Mesendoderm (in vitro differentiated cells): ENCODE results near the gene GLRX.

Experiments
- DNase-seq: peaks from one replicate; pipeline ENCODE4 v3.0.0; 2013
- H2AK5ac ChIP-seq: 2 replicates; pipeline ENCODE4 v1.6.1; 2013; ENCODE audit warnings: low read length, inconsistent platforms
- H2BK120ac ChIP-seq: 2 replicates; pipeline ENCODE4 v1.6.1; 2013; ENCODE audit warnings: low read depth, mild to moderate bottlenecking, low read length, moderate library complexity, mixed read lengths
- H2BK15ac ChIP-seq: replicated peaks from 2 replicates; pipeline ENCODE4 v1.6.1; 2013; ENCODE audit warnings: low read depth, mild to moderate bottlenecking, moderate library complexity
- H2BK5ac ChIP-seq: 2 replicates; pipeline ENCODE4 v1.6.1; 2013; ENCODE audit warnings: low read length, inconsistent platforms
- H3K18ac ChIP-seq: 2 replicates; pipeline ENCODE4 v1.6.1; 2013; ENCODE audit warnings: mild to moderate bottlenecking, low read length, mixed read lengths
- H3K23ac ChIP-seq: one replicate; pipeline ENCODE4 v1.6.1; 2013; ENCODE audit warnings: low read length
- H3K27ac ChIP-seq: 2 replicates; pipeline ENCODE4 v1.5.1; 2013; ENCODE audit warnings: low read depth, mild to moderate bottlenecking, inconsistent platforms, low read length, moderate library complexity
- H3K27me3 ChIP-seq: 2 replicates; pipeline ENCODE4 v1.6.1; 2013; ENCODE audit warnings: low read length, control low read depth, mild to moderate bottlenecking, inconsistent platforms; ENCODE audit not compliant: insufficient read depth, poor library complexity
- H3K36me3 ChIP-seq: 2 replicates; pipeline ENCODE4 v1.6.1; 2013; ENCODE audit warnings: low read length, inconsistent platforms; ENCODE audit not compliant: control insufficient read depth, insufficient read depth
- H3K4ac ChIP-seq: one replicate; pipeline ENCODE4 v1.6.1; 2013; ENCODE audit warnings: low read depth, mild to moderate bottlenecking, low read length, moderate library complexity
- H3K4me1 ChIP-seq: 2 replicates; pipeline ENCODE4 v1.6.1; 2013; ENCODE audit warnings: low read depth, low read length, inconsistent platforms; ENCODE audit not compliant: control insufficient read depth
- H3K4me2 ChIP-seq: 2 replicates; pipeline ENCODE4 v1.6.1; 2013; ENCODE audit warnings: low read length
- H3K4me3 ChIP-seq: 2 replicates; pipeline ENCODE4 v1.5.1; 2013; ENCODE audit warnings: mild to moderate bottlenecking, low read length
- H3K56ac ChIP-seq: one replicate; pipeline ENCODE4 v1.6.1; 2013; ENCODE audit warnings: low read length
- H3K79me1 ChIP-seq: 2 replicates; pipeline ENCODE4 v1.6.1; 2013; ENCODE audit warnings: low read length, inconsistent platforms
- H3K79me2 ChIP-seq: 2 replicates; pipeline ENCODE4 v1.6.1; 2013; ENCODE audit warnings: mild to moderate bottlenecking, low read length; ENCODE audit not compliant: control insufficient read depth, insufficient read depth
- H3K9ac ChIP-seq: 2 replicates; pipeline ENCODE4 v1.6.1; 2013; ENCODE audit warnings: low read length, inconsistent platforms
- H4K5ac ChIP-seq: one replicate; pipeline ENCODE4 v1.6.1; 2013; ENCODE audit warnings: low read length
- H4K8ac ChIP-seq: one replicate; pipeline ENCODE4 v1.6.1; 2013; ENCODE audit warnings: low read depth, mild to moderate bottlenecking, control low read depth, low read length, moderate library complexity
- WGBS: extraction: QIAGEN DNeasy Blood & Tissue Kit; methylation state at CpG from one replicate; pipeline ENCODE4 v1.1.7; 2013; ENCODE audit warnings: low lambda C conversion rate, missing lambda C conversion rate; ENCODE audit not compliant: insufficient coverage; ENCODE audit errors: extremely low coverage; 5-methylcytosine and 5-hydroxymethylcytosine counted together

Gene GLRX

DNA sequence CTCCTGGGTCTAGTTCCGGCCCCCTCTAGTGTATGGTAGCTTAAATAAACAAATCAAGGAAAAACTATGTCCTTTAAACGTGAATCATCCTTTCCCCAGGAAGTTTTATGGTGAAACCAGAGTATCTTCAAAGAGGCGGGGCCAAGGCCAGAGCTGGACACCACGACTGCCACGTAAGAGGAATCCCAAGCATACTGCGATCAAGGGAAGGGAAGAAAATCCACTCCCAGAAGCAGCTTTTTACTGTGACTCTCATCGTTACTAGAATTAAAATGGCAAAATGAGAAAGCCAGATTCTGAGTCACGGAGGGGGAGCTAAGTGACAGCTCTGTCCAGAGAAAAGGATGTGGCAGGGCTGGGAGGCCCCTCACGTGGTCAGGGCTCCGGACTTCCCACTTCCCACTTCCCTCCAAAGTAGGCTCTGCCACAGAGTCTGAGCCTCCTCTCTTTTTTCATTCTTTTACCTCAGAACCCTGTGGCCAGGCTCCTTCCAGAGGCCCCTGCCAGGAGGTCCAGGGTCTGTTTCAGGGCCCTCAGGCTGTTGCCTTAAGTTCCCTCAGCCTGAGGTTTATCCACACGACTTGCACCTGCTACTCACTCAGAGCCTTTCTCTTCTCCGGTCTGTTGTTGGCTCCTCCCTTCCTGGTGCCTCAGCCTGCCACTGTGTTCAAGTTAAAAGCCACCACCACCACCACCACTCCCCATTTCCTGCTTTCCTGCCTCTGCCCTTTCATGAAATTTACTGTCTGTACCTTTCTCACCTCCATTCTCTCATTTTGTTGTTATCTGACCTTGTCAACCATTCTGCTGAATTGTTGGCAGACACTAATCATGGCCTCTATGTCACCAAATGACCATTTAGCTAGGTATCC is 1.4 kb upstream of the GLRX start:
- peak overlapping the region; percentile 76 for H3K27ac ChIP-seq
- peak overlapping the region; percentile 41 for H2BK15ac ChIP-seq
- no peak overlapping the region for H3K4me2 ChIP-seq
- peak overlapping the region; percentile 64 for H3K18ac ChIP-seq
- H3K79me2 ChIP-seq = no peaks in the 10 kb centered on the region
- no peaks in the 10 kb centered on the region for H3K79me1 ChIP-seq
- no peak overlapping the region for H4K8ac ChIP-seq
- no peak overlapping the region for H2BK5ac ChIP-seq
- no peak overlapping the region for H4K5ac ChIP-seq
- no peak overlapping the region for H3K9ac ChIP-seq
- peaks cover 14% of the 10 kb centered on the region for H3K4me1 ChIP-seq
- no peaks in the 10 kb centered on the region for H3K36me3 ChIP-seq
- no peak overlapping the region for H3K4me3 ChIP-seq
- H3K4ac ChIP-seq = peak overlapping the region; percentile 65
- H3K23ac ChIP-seq = no peak overlapping the region
- H2BK120ac ChIP-seq = peak overlapping the region; percentile 54
- WGBS = no CpG with 5 or more reads among the region's 12 CpGs
- no peak overlapping the region for H2AK5ac ChIP-seq
- DNase-seq = peak; percentile 56
- no peak overlapping the region for H3K56ac ChIP-seq
- no peaks in the 10 kb centered on the region for H3K27me3 ChIP-seq

DNA sequence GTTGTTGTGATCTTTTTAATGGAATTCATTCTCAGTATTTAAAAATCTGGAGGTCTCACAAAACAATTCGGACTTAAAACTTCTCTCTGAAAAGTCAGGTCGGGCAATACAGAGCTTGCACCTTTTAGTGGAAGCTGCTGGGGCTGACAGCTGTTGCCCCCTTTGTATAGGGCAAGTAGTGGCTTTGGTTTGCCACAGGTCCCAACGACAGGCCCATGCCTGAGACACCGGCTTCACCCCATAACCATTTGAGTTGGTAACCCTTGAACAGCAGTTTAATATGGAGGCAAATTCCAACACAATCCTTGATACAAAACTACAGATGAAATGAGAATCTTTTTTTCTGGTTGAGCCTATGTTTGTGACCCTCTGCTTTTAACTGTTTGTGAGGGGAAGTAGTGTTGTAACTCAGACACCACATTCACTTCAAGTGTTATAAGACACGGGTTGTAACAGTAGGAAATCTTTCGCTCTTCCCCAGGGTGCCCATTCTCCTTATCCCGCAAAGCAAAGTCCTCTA is 752 bp upstream of the GLRX start:
- Histone ChIP-seq H3K23ac (no peak overlapping the region), H4K5ac (no peak overlapping the region), H3K79me1 (peaks cover 6% of the 10 kb centered on the region), H3K27ac (peak overlapping the region; percentile 76), H4K8ac (no peak overlapping the region), H2BK5ac (no peak overlapping the region), H2BK15ac (peak overlapping the region; percentile 41), H3K27me3 (no peaks in the 10 kb centered on the region), H3K4me2 (no peak overlapping the region), H3K36me3 (no peaks in the 10 kb centered on the region), H2AK5ac (no peak overlapping the region), H3K79me2 (peaks cover 2% of the 10 kb centered on the region), H3K18ac (peak overlapping the region; percentile 69), H2BK120ac (no peak overlapping the region), H3K9ac (no peak overlapping the region), H3K4me3 (no peak overlapping the region), H3K4ac (no peak overlapping the region), H3K56ac (peak overlapping the region; percentile 73), H3K4me1 (peaks cover 14% of the 10 kb centered on the region)
- DNase-seq = no peak
- WGBS = no CpG with 5 or more reads among the region's 7 CpGs

DNA sequence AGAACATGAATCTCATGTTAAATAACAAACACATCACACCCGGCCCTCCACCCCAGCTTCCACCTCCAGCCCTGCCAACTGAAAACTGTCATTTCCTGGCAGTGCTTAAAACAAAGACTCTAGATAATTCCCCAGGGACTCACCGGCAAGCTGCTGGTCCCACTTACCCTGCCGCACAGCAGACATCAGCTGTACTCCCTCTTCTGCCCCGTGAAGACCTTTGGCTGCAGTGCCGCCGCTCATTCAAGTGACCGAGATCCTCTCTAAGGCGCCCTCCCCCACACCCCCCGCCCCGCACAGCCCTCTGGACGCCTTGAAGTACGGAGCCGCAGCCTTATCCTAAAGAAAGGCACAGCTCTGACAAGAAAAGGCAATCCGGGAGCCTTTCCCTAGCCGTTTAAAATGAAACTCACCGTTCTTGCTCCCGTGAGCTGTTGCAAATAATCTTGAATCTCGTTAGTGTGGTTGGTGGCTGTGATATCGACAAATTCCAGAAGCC is 434 bp downstream of the GLRX start:
- H3K4me1 ChIP-seq = peaks cover 14% of the 10 kb centered on the region
- peak; percentile 85 for DNase-seq
- peak overlapping the region; percentile 83 for H3K4me3 ChIP-seq
- peak overlapping the region; percentile 83 for H3K56ac ChIP-seq
- no peak overlapping the region for H4K5ac ChIP-seq
- H3K36me3 ChIP-seq = no peaks in the 10 kb centered on the region
- H3K4ac ChIP-seq = no peak overlapping the region
- H2AK5ac ChIP-seq = no peak overlapping the region
- H3K4me2 ChIP-seq = peak overlapping the region; percentile 69
- H3K23ac ChIP-seq = no peak overlapping the region
- H3K9ac ChIP-seq = peak overlapping the region; percentile 82
- WGBS = no CpG with 5 or more reads among the region's 19 CpGs
- H3K18ac ChIP-seq = peak overlapping the region; percentile 43
- H4K8ac ChIP-seq = no peak overlapping the region
- H2BK120ac ChIP-seq = no peak overlapping the region
- no peaks in the 10 kb centered on the region for H3K27me3 ChIP-seq
- H3K79me2 ChIP-seq = peaks cover 2% of the 10 kb centered on the region
- H2BK5ac ChIP-seq = no peak overlapping the region
- peaks cover 7% of the 10 kb centered on the region for H3K79me1 ChIP-seq
- H3K27ac ChIP-seq = peak overlapping the region; percentile 27
- H2BK15ac ChIP-seq = no peak overlapping the region

DNA sequence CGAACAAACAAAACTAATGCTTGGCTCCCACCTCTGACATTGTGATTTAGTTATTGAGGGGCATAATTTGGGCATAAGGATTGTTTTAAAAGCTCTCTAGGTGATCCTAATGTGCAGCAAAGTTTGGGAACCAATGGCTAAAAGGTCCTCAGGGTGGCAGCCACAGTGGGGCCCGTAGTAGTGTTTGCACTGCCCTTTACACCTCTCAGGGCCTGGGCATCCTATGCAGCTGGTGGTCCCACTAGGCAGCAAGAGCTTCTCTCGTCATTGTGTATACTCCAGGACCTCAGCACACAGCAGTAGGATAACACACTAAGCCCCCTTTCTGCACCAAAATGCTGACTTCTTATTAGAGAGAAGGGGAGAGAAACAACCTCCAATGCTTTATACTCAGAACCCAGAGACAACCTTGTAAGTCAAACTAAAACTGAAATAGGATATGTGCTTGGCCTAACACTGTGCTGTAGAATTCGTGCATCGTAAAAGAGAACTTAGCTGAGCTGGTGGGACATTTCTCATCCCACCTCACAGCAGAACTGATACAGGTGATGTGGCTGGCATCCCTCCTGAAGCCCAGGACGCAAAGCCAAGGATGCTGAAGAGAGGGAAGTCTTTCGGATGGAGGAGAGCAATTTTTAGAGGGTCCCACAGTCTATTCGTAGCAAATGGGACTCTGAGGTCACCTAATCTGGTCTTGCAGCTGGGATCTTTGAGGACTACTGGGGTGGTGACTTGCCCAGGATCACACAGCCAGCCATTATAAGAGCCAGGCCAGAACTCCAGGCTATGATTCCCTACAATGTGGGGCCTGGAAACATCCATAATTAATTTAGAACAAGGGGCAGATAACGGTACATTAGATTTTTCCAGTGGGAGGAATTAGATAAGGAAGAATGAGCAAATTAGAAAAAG is 1.2 kb downstream of the GLRX start:
- H2BK5ac ChIP-seq = no peak overlapping the region
- H3K4me3 ChIP-seq = no peak overlapping the region
- H3K4ac ChIP-seq = no peak overlapping the region
- no peaks in the 10 kb centered on the region for H3K27me3 ChIP-seq
- no peak overlapping the region for H4K8ac ChIP-seq
- no CpG with 5 or more reads among the region's 9 CpGs for WGBS
- H3K18ac ChIP-seq = no peak overlapping the region
- no peaks in the 10 kb centered on the region for H3K36me3 ChIP-seq
- H3K9ac ChIP-seq = peak overlapping the region; percentile 8
- no peak overlapping the region for H3K23ac ChIP-seq
- no peak overlapping the region for H2AK5ac ChIP-seq
- H3K4me2 ChIP-seq = peak overlapping the region; percentile 9
- peaks cover 2% of the 10 kb centered on the region for H3K79me2 ChIP-seq
- H3K27ac ChIP-seq = no peak overlapping the region
- no peak overlapping the region for H4K5ac ChIP-seq
- no peak for DNase-seq
- no peak overlapping the region for H2BK15ac ChIP-seq
- no peak overlapping the region for H2BK120ac ChIP-seq
- H3K56ac ChIP-seq = peak overlapping the region; percentile 83
- peaks cover 14% of the 10 kb centered on the region for H3K4me1 ChIP-seq
- peaks cover 7% of the 10 kb centered on the region for H3K79me1 ChIP-seq

DNA sequence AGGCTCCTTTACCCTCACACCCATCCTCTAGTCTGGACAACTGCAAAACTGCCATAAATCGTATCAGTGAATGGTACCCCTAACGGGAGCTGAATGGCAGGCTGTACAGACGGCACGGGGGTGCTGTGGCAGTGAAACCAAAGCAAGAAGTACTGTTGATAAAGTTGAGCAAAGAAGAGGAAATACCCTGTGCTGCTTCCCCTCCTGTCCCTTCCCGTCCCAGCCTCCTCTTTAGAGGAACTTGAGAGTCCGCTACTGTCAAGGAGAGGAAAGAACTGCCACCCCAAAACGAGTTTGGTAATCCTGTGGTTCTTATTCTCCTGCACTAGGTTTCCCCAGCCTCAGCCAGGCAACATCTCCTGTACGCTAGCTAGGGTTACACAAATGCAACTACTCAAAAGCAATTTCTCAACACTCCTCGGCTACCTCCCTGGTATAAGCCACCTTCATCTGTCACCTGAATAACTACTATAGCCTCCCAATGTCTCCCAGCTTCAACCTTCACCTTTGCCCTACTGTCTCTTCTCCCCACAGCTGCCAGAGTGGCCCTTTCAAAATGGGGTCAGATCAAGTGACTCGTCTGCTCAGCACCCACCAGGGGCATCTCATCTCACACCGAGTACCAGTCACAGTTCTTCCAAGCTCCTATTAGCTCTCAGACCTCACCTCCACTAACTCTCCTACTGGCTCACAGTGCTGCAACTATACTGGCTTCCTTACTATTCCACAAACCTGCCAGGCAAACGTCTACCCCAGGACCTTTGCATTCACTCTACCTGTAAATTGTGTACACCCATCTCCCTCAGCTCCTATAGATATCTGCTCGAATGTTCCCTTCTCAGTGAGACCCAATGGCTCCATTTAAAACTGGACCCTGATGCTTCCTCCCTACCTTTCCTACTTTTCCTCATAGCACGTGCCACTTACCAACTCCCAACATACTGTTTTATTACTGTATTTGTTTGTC is 4.1 kb downstream of the GLRX start:
- Histone ChIP-seq H3K36me3 (peaks cover 2% of the 10 kb centered on the region), H3K9ac (no peak overlapping the region), H3K18ac (no peak overlapping the region), H3K56ac (peak overlapping the region; percentile 18), H2BK15ac (no peak overlapping the region), H3K4me3 (no peak overlapping the region), H2BK120ac (no peak overlapping the region), H3K23ac (no peak overlapping the region), H2BK5ac (no peak overlapping the region), H3K79me2 (peaks cover 2% of the 10 kb centered on the region), H3K4ac (no peak overlapping the region), H3K79me1 (peaks cover 7% of the 10 kb centered on the region), H3K27ac (no peak overlapping the region), H4K8ac (no peak overlapping the region), H3K27me3 (no peaks in the 10 kb centered on the region), H2AK5ac (no peak overlapping the region), H4K5ac (no peak overlapping the region), H3K4me1 (peaks cover 6% of the 10 kb centered on the region), H3K4me2 (no peak overlapping the region)
- WGBS = no CpG with 5 or more reads among the region's 14 CpGs
- no peak for DNase-seq
